Karpas-422 (cell line): ENCODE data around the gene APC. TPM values are rescaled to one million over a fixed set of nuclear protein-coding genes. Genes with fewer than 3 reads are reported as not detected.

Experiments
- DNase-seq: peaks from one replicate; pipeline ENCODE4 v3.0.0-alpha.2; 2015
- H2AFZ ChIP-seq: fragments of 200-600 bp; sonication (generic); 2 replicates; pipeline ENCODE4 v1.6.1; 2014; ENCODE audit warnings: antibody characterized with exemption, low read length, mixed read lengths
- H3K27ac ChIP-seq: fragments of 200-600 bp; sonication (generic); 2 replicates; pipeline ENCODE4 v1.5.1; 2014; ENCODE audit warnings: mild to moderate bottlenecking, low read length, moderate library complexity
- H3K27me3 ChIP-seq: fragments of 200-600 bp; sonication (generic); 2 replicates; pipeline ENCODE4 v1.6.1; 2014; ENCODE audit warnings: low read length, mixed read lengths
- H3K36me3 ChIP-seq: fragments of 200-600 bp; sonication (generic); 2 replicates; pipeline ENCODE4 v1.6.1; 2014; ENCODE audit warnings: low read length, mixed read lengths; ENCODE audit not compliant: insufficient read depth
- H3K4me1 ChIP-seq: fragments of 200-600 bp; sonication (generic); 2 replicates; pipeline ENCODE4 v1.6.1; 2014; ENCODE audit warnings: mild to moderate bottlenecking, low read length, mixed read lengths
- H3K4me2 ChIP-seq: fragments of 200-600 bp; sonication (generic); 2 replicates; pipeline ENCODE4 v1.6.1; 2014; ENCODE audit warnings: low read length, low read depth, mild to moderate bottlenecking; ENCODE audit not compliant: poor library complexity, severe bottlenecking
- H3K4me3 ChIP-seq: fragments of 200-600 bp; sonication (generic); 2 replicates; pipeline ENCODE4 v1.5.1; 2014; ENCODE audit warnings: mild to moderate bottlenecking, antibody characterized with exemption, low read length, mixed read lengths
- H3K79me2 ChIP-seq: fragments of 200-600 bp; sonication (generic); 2 replicates; pipeline ENCODE4 v1.6.1; 2014; ENCODE audit warnings: mild to moderate bottlenecking, low read length, mixed read lengths
- H3K9ac ChIP-seq: fragments of 200-600 bp; sonication (generic); 2 replicates; pipeline ENCODE4 v1.6.0; 2014; ENCODE audit warnings: low read length
- H3K9me2 ChIP-seq: fragments of 200-600 bp; sonication (generic), shearing (Covaris generic); replicated peaks from 2 replicates; pipeline ENCODE4 v1.6.0; 2014; ENCODE audit warnings: mild to moderate bottlenecking, low read length, moderate library complexity; ENCODE audit not compliant: insufficient read depth
- H3K9me3 ChIP-seq: fragments of 300-700, 200-600 bp; sonication (generic); 2 replicates; pipeline ENCODE4 v1.6.1; 2014; ENCODE audit warnings: low read length, mixed read lengths
- H4K20me1 ChIP-seq: fragments of 200-600 bp; sonication (generic); 2 replicates; pipeline ENCODE4 v1.6.1; 2014; ENCODE audit warnings: mild to moderate bottlenecking, antibody characterized with exemption, low read length, low read depth; ENCODE audit not compliant: insufficient read depth
- total RNA-seq: library from RNA; depleted of rRNA; stranded (reverse); fragments of >200 nt; shearing (Covaris generic); gene quantifications from 2 replicates; pipeline ENCODE4 v1.2.3, GENCODE V29; 2014; ENCODE audit warnings: low replicate concordance

The APC gene
- total RNA-seq, 1 experiment from 2014 or later = 103 TPM

DNA sequence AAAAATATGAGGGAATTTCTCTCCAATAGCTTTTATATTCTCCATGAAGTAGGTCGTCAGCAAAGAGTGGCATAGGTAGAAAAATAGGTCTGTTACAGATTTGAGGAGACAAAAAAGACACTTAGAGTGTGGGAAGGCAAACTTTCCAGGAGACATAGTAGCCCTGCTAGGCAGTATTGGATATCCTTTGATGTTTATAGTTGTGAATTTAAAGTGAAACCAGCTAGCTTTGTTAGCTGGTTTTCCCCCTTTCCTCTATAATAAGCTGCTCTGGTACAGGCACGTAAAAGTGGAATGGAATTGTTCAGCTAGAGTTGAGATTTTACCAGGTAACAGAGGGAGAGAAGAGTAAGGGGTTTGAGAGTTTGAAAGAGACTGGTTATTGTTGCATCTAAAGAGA lies 17.1 kb upstream of the APC start:
- H3K9me2 ChIP-seq = no peaks in the 10 kb centered on the region
- no peak overlapping the region for H3K4me3 ChIP-seq
- H3K4me2 ChIP-seq = no peak overlapping the region
- H3K4me1 ChIP-seq = peaks cover 50% of the 10 kb centered on the region
- H3K79me2 ChIP-seq = peaks cover 100% of the 10 kb centered on the region
- no peaks in the 10 kb centered on the region for H3K9me3 ChIP-seq
- H3K27ac ChIP-seq = peak overlapping the region; percentile 32; the same call in 1 of the 2 replicates
- H3K9ac ChIP-seq = no peak overlapping the region
- peaks cover 11% of the 10 kb centered on the region; the same call in 1 of the 2 replicates for H4K20me1 ChIP-seq
- no peaks in the 10 kb centered on the region for H3K27me3 ChIP-seq
- no peak for DNase-seq
- H2AFZ ChIP-seq = no peak overlapping the region
- H3K36me3 ChIP-seq = no peaks in the 10 kb centered on the region

GRCh38 chr5:112724901-112725300 lies 12.8 kb upstream of the APC start:
- H3K36me3 ChIP-seq = no peaks in the 10 kb centered on the region
- H3K4me3 ChIP-seq = no peak overlapping the region
- no peak for DNase-seq
- H3K9ac ChIP-seq = no peak overlapping the region
- 0 out of 2 replicates have a peak overlapping the region, but pooled peaks have one; percentile 5 for H3K27ac ChIP-seq
- H3K9me3 ChIP-seq = no peaks in the 10 kb centered on the region
- H4K20me1 ChIP-seq = peaks cover 11% of the 10 kb centered on the region; the same call in 1 of the 2 replicates
- H2AFZ ChIP-seq = no peak overlapping the region
- no peaks in the 10 kb centered on the region for H3K27me3 ChIP-seq
- peaks cover 100% of the 10 kb centered on the region for H3K79me2 ChIP-seq
- H3K9me2 ChIP-seq = no peaks in the 10 kb centered on the region
- H3K4me2 ChIP-seq = no peak overlapping the region
- peaks cover 78% of the 10 kb centered on the region for H3K4me1 ChIP-seq

- Histone ChIP-seq H3K4me3 (peak overlapping the region; percentile 28), H3K79me2 (peaks cover 100% of the 10 kb centered on the region), H4K20me1 (no peaks in the 10 kb centered on the region)
These were observed 8.1 kb upstream of the APC start for GRCh38 chr5:112729630-112730029.

DNA sequence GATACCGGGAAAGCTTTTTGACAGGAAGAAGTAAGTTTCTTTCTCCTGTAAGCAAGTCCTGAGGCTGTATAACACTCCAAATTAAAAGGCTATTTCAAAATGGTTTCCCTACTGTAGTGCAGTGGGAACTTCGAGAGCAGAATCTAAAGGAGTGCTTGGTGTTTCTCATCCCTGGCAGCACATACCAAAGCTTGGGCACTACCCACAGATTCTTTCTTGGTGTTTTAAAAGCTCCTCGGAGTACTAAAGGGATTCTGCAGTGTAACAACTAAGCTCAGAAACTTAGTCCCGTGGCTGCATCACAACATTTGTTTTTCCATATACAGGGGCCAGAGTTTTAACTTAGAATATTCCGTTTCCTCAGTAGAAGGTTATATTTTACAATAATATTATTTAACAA lies 5.6 kb upstream of the APC start:
- H3K79me2 ChIP-seq = peaks cover 98% of the 10 kb centered on the region

More at GRCh38 chr5:112729630-112730029, 8.1 kb upstream of the APC start:
- peaks cover 92% of the 10 kb centered on the region for H3K4me1 ChIP-seq
- peak; percentile 63 for DNase-seq
- no peaks in the 10 kb centered on the region for H3K27me3 ChIP-seq
- H3K9ac ChIP-seq = peak overlapping the region; percentile 42; the same call in 1 of the 2 replicates
- H3K9me3 ChIP-seq = no peaks in the 10 kb centered on the region
- H3K27ac ChIP-seq = peak overlapping the region; percentile 66
- peak overlapping the region; percentile 60 for H3K4me2 ChIP-seq
- H3K36me3 ChIP-seq = no peaks in the 10 kb centered on the region
- no peaks in the 10 kb centered on the region for H3K9me2 ChIP-seq
- no peak overlapping the region for H2AFZ ChIP-seq

DNA sequence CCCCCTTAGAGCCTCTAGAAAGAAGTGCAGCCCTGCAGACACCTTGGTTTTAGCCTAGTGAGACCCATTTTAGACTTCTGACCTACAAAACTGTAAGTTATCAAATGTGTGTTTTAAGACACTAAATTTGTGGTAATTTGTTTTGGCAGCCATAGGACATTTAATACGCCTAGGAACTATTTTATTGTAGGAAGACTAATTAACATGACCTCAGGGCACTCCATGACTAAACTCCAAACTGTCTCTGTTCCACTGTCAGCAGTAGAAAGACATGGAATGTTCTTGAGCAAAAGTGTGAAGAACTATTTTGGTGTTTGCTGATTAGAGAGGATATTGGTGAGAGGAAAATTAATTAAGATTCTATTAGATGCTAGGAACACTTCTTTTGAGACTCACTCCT lies 4.1 kb upstream of the APC start:
- H3K9me3 ChIP-seq = no peaks in the 10 kb centered on the region
- peaks cover 98% of the 10 kb centered on the region for H3K79me2 ChIP-seq
- H3K4me1 ChIP-seq = peaks cover 96% of the 10 kb centered on the region
- DNase-seq = no peak
- H3K4me2 ChIP-seq = no peak overlapping the region
- H4K20me1 ChIP-seq = peaks cover 5% of the 10 kb centered on the region
- no peak overlapping the region for H3K9ac ChIP-seq
- H3K4me3 ChIP-seq = no peak overlapping the region
- H3K36me3 ChIP-seq = no peaks in the 10 kb centered on the region
- no peak overlapping the region for H2AFZ ChIP-seq
- no peaks in the 10 kb centered on the region for H3K9me2 ChIP-seq
- H3K27ac ChIP-seq = peak overlapping the region; percentile 78
- no peaks in the 10 kb centered on the region for H3K27me3 ChIP-seq

More for the DNA sequence above, 5.6 kb upstream of the APC start:
- Histone ChIP-seq H3K4me1 (peaks cover 96% of the 10 kb centered on the region), H2AFZ (no peak overlapping the region), H3K9me3 (no peaks in the 10 kb centered on the region), H3K9me2 (no peaks in the 10 kb centered on the region), H3K4me2 (no peak overlapping the region), H4K20me1 (peaks cover 5% of the 10 kb centered on the region), H3K36me3 (no peaks in the 10 kb centered on the region), H3K27ac (no peak overlapping the region; the same call in 1 of the 2 replicates), H3K27me3 (no peaks in the 10 kb centered on the region), H3K4me3 (no peak overlapping the region), H3K9ac (no peak overlapping the region)
- DNase-seq = no peak

- H3K4me2 ChIP-seq = peak overlapping the region; percentile 79
- no peaks in the 10 kb centered on the region for H3K9me2 ChIP-seq
- peaks cover 98% of the 10 kb centered on the region for H3K79me2 ChIP-seq
- H3K9me3 ChIP-seq = no peaks in the 10 kb centered on the region
- H2AFZ ChIP-seq = no peak overlapping the region
- peaks cover 96% of the 10 kb centered on the region for H3K4me1 ChIP-seq
- no peak overlapping the region for H3K9ac ChIP-seq
- no peaks in the 10 kb centered on the region for H3K36me3 ChIP-seq
- H4K20me1 ChIP-seq = peaks cover 5% of the 10 kb centered on the region
- H3K27me3 ChIP-seq = no peaks in the 10 kb centered on the region
- H3K4me3 ChIP-seq = no peak overlapping the region
- H3K27ac ChIP-seq = peak overlapping the region; percentile 78
- DNase-seq = no peak
These were observed 3.1 kb upstream of the APC start for GRCh38 chr5:112734597-112734996.

DNA sequence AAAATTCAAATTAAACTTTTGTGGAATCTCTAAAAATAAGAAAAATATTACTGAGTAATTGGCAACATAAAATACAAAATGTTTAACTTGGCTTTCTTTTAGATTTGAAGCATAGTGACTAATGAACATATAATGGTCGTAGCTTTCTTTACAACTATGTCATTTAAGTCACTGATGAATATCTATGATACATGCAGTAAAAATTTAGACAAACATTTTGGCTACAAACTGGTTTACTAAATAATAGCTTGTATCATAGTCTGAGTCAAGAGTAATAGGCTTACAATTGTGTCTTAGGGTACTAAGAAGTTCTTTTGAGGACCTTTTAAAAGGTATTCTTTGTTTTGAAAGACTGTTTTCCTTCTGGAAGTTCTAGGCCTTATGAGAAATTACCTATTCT lies 2.0 kb upstream of the APC start:
- Histone ChIP-seq H3K36me3 (no peaks in the 10 kb centered on the region), H3K4me2 (peak overlapping the region; percentile 79), H3K27ac (peak overlapping the region; percentile 78), H3K27me3 (no peaks in the 10 kb centered on the region), H2AFZ (no peak overlapping the region), H3K4me1 (peaks cover 93% of the 10 kb centered on the region), H3K9me3 (no peaks in the 10 kb centered on the region), H3K4me3 (peak overlapping the region; percentile 69), H3K9me2 (no peaks in the 10 kb centered on the region), H4K20me1 (peaks cover 5% of the 10 kb centered on the region), H3K79me2 (peaks cover 98% of the 10 kb centered on the region), H3K9ac (peak overlapping the region; percentile 45; the same call in 1 of the 2 replicates)
- DNase-seq = no peak

GRCh38 chr5:112737070-112737462 lies 619 bp upstream of the APC start:
- Histone ChIP-seq H3K27ac (peak overlapping the region; percentile 78), H3K9ac (peak overlapping the region; percentile 68), H4K20me1 (peaks cover 5% of the 10 kb centered on the region), H3K9me3 (no peaks in the 10 kb centered on the region), H3K9me2 (no peaks in the 10 kb centered on the region), H2AFZ (no peak overlapping the region), H3K4me3 (peak overlapping the region; percentile 69), H3K79me2 (peaks cover 98% of the 10 kb centered on the region), H3K36me3 (no peaks in the 10 kb centered on the region), H3K4me2 (peak overlapping the region; percentile 79), H3K4me1 (peaks cover 94% of the 10 kb centered on the region), H3K27me3 (no peaks in the 10 kb centered on the region)
- DNase-seq = peak; percentile 64
